BLaER1 (cell line): ENCODE data around the gene ATXN7L1.

Experiments used
- H3K27ac ChIP-seq: shearing (Covaris generic); formaldehyde crosslinking; 2 replicates; pipeline ENCODE4 v1.8.1; 2022
- H3K27me3 ChIP-seq: shearing (Covaris generic); formaldehyde crosslinking; 2 replicates; pipeline ENCODE4 v1.8.1; 2022
- H3K36me3 ChIP-seq: shearing (Covaris generic); formaldehyde crosslinking; 2 replicates; pipeline ENCODE4 v1.8.1; 2022
- H3K4me1 ChIP-seq: shearing (Covaris generic); formaldehyde crosslinking; 2 replicates; pipeline ENCODE4 v1.8.1; 2022
- H3K4me2 ChIP-seq: shearing (Covaris generic); formaldehyde crosslinking; 2 replicates; pipeline ENCODE4 v1.8.1; 2022
- H3K4me3 ChIP-seq: shearing (Covaris generic); formaldehyde crosslinking; 2 replicates; pipeline ENCODE4 v1.8.1; 2022
- H3K9ac ChIP-seq: shearing (Covaris generic); formaldehyde crosslinking; 2 replicates; pipeline ENCODE4 v1.8.1; 2022
- H3K9me3 ChIP-seq: shearing (Covaris generic); formaldehyde crosslinking; 2 replicates; pipeline ENCODE4 v1.8.1; 2022
- H4K20me1 ChIP-seq: shearing (Covaris generic); formaldehyde crosslinking; 2 replicates; pipeline ENCODE4 v1.8.1; 2022
- Cebpa-rat ChIP-seq: shearing (Covaris generic); IDR thresholded peaks from 2 replicates; pipeline ENCODE4 v1.8.1; 2022

Gene ATXN7L1

DNA sequence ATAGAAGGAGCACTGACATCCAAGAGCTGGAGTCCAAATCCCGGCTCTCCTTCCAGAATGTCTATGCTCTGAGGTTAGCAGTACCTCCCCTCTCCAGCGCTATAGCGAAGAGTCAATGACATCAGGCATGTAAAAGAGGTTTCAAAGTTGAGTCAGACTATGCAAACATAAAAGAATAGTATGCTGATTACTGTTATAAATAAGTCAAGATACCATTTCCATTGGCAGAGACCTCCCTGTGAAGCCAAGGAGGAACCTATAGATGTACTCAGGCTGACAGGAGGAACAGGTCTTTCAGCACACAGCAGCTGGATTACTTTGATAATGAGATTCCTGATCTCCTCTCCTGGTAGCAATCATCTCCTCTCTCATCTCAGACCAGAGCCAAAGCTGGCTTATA, 191.2 kb downstream of the ATXN7L1 start:
- Histone ChIP-seq H3K9me3 (no peaks in the 10 kb centered on the region), H3K27me3 (no peaks in the 10 kb centered on the region), H3K27ac (no peak overlapping the region), H3K4me3 (no peak overlapping the region), H3K4me1 (no peaks in the 10 kb centered on the region; the same call in 1 of the 2 replicates), H4K20me1 (no peaks in the 10 kb centered on the region), H3K36me3 (no peaks in the 10 kb centered on the region), H3K9ac (no peak overlapping the region), H3K4me2 (no peak overlapping the region)
- no peak for TF ChIP-seq Cebpa-rat

DNA sequence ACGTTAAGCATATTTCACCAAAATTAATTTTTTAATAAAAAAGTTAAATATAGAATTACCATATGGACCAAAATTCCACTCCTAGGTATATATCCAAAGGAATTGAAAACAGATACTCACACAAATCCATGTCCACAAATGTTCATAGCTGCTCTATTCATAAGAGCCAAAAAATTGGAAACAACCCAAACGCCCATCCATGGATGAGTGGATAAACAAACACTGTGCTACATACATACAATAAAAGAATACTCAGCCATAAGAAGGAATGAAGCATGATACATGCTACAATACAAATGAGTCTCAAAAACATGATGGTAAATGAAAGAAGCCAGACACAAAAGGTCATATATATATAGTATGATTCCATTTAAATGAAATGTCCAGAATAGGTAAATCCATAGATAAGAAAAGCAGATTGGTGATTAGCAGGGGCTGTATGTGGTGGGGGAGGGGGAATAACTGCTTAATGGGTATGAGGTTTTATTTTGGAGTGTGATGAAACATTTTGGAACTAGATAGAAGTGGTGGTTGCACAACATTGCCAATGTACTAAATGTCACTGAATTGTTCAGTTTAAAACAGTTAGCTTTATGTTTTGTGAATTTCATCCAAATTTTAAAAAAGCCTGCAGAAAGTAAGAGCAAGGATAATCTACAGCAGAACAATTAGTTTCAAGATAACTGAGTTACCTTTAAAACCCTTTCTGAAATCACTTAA, 193.9 kb downstream of the ATXN7L1 start:
- H3K9me3 ChIP-seq, result no peaks in the 10 kb centered on the region
- H3K27me3 ChIP-seq, result no peaks in the 10 kb centered on the region
- H3K36me3 ChIP-seq, result no peaks in the 10 kb centered on the region
- no peak for TF ChIP-seq Cebpa-rat
- H3K27ac ChIP-seq, result no peak overlapping the region
- no peak overlapping the region for H3K4me3 ChIP-seq
- no peak overlapping the region for H3K9ac ChIP-seq
- H3K4me2 ChIP-seq, result no peak overlapping the region
- peaks cover 21% of the 10 kb centered on the region for H3K4me1 ChIP-seq
- no peaks in the 10 kb centered on the region for H4K20me1 ChIP-seq

- Histone ChIP-seq H3K4me3 (no peak overlapping the region), H3K9me3 (no peaks in the 10 kb centered on the region), H3K36me3 (no peaks in the 10 kb centered on the region), H4K20me1 (no peaks in the 10 kb centered on the region), H3K27ac (no peak overlapping the region), H3K27me3 (no peaks in the 10 kb centered on the region), H3K4me2 (no peak overlapping the region), H3K4me1 (peaks cover 40% of the 10 kb centered on the region), H3K9ac (no peak overlapping the region)
- no peak for TF ChIP-seq Cebpa-rat
Observed at GRCh38 chr7:105680505-105681187, 195.8 kb downstream of the ATXN7L1 start.

DNA sequence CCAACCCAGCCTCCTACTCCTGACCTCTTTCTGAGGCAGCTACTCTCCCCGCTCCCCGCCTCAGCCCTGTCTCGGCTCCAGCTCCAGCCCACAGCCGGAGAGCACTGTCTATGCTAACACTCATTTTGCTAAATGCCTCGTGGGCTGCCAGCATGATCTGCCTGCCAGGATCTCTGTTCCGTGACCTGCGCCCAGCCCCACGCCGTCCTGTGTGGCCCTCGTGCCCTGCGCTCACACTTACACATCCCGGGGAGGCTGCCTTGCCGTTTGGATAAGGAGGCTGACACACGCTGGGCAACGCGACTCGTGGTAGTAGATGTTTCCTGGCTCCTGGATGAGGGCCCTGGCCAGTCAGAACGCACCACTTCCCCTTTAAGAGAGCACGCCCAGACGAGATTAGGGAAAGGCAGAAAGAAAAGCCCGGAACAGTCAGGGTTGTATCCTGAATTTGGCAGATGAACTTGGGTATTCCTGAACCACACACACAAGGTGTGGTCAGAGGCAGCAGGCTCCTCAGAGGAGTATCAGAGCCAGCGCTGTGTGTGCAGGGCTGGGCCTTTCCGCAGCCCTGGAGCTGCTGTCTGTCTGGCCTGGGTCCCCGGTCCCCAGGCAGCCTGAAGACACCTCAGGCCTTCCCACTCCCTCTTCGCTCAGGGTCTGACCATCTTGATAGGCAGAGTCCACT, 197.4 kb downstream of the ATXN7L1 start:
- H3K4me1 ChIP-seq, result peaks cover 46% of the 10 kb centered on the region
- peak overlapping the region; percentile 67 for H3K4me3 ChIP-seq
- peak overlapping the region; percentile 79 for H3K9ac ChIP-seq
- no peaks in the 10 kb centered on the region for H3K27me3 ChIP-seq
- peak overlapping the region; percentile 87 for H3K27ac ChIP-seq
- H3K36me3 ChIP-seq, result no peaks in the 10 kb centered on the region
- H4K20me1 ChIP-seq, result no peaks in the 10 kb centered on the region
- peak overlapping the region; percentile 96 for H3K4me2 ChIP-seq
- H3K9me3 ChIP-seq, result no peaks in the 10 kb centered on the region
- no peak for TF ChIP-seq Cebpa-rat

GRCh38 chr7:105677817-105678573, 198.4 kb downstream of the ATXN7L1 start:
- no peaks in the 10 kb centered on the region for H3K36me3 ChIP-seq
- no peaks in the 10 kb centered on the region for H3K27me3 ChIP-seq
- peak overlapping the region; percentile 87 for H3K27ac ChIP-seq
- peak overlapping the region; percentile 67 for H3K4me3 ChIP-seq
- peak overlapping the region; percentile 96 for H3K4me2 ChIP-seq
- no peaks in the 10 kb centered on the region for H3K9me3 ChIP-seq
- TF ChIP-seq Cebpa-rat, result no peak
- H4K20me1 ChIP-seq, result no peaks in the 10 kb centered on the region
- H3K4me1 ChIP-seq, result peaks cover 56% of the 10 kb centered on the region
- peak overlapping the region; percentile 79 for H3K9ac ChIP-seq

GRCh38 chr7:105677410-105677730, 199.0 kb downstream of the ATXN7L1 start:
- peak overlapping the region; percentile 96 for H3K4me2 ChIP-seq

GRCh38 chr7:105675934-105676371, 200.4 kb downstream of the ATXN7L1 start:
- H3K27me3 ChIP-seq, result no peaks in the 10 kb centered on the region
- H3K4me3 ChIP-seq, result no peak overlapping the region
- TF ChIP-seq Cebpa-rat, result no peak
- H3K9me3 ChIP-seq, result no peaks in the 10 kb centered on the region
- no peaks in the 10 kb centered on the region for H3K36me3 ChIP-seq
- peak overlapping the region; percentile 11; the same call in 1 of the 2 replicates for H3K27ac ChIP-seq
- H4K20me1 ChIP-seq, result no peaks in the 10 kb centered on the region
- H3K9ac ChIP-seq, result no peak overlapping the region
- peaks cover 62% of the 10 kb centered on the region for H3K4me1 ChIP-seq
- peak overlapping the region; percentile 96 for H3K4me2 ChIP-seq

More at GRCh38 chr7:105677410-105677730, 199.0 kb downstream of the ATXN7L1 start:
- H4K20me1 ChIP-seq, result no peaks in the 10 kb centered on the region
- no peaks in the 10 kb centered on the region for H3K27me3 ChIP-seq
- no peaks in the 10 kb centered on the region for H3K9me3 ChIP-seq
- peak overlapping the region; percentile 87 for H3K27ac ChIP-seq
- H3K4me3 ChIP-seq, result peak overlapping the region; percentile 67
- no peaks in the 10 kb centered on the region for H3K36me3 ChIP-seq
- peak overlapping the region; percentile 63 for H3K9ac ChIP-seq
- TF ChIP-seq Cebpa-rat, result no peak
- peaks cover 62% of the 10 kb centered on the region for H3K4me1 ChIP-seq

DNA sequence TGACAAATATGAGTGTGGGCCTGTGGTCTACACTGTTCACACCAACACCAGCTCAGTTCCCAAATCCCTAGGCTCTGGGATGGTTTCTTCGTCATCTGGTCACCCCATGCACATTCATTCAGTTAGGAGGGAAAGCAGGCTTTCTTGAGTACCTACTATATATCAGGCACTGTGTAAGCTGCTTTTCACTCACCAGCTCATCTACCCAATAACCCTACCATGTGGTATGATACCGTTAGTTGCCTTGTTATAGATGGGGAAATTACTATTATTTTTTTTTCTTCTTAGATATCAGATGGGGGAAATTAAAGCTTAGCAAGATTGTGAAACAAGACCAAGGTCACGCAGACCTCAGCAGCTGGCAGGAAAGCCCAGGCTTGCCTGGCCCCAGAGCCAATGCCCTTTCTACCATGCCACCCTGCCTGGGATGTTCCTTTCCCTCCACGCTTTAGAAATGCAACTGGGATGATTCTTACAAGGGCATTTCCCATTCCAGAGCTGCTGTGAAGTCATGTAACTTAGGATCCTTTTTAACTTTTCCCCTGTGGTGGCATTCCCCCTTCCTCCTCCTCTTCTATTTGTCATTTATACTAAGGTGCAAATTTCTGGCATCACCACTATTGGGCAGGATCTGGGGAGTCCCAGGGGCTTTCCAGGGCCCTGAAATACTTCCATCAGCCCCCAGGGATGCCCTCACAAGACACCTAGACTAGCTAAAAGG, 202.0 kb downstream of the ATXN7L1 start:
- Histone ChIP-seq H3K9ac (no peak overlapping the region), H3K36me3 (no peaks in the 10 kb centered on the region), H3K9me3 (no peaks in the 10 kb centered on the region), H3K4me1 (peaks cover 59% of the 10 kb centered on the region), H3K27me3 (no peaks in the 10 kb centered on the region), H3K4me3 (no peak overlapping the region), H3K27ac (no peak overlapping the region), H3K4me2 (no peak overlapping the region; the same call in 1 of the 2 replicates), H4K20me1 (no peaks in the 10 kb centered on the region)
- no peak for TF ChIP-seq Cebpa-rat
